ENCODE results near the gene LRP5.

GRCh38 chr11:68481579-68482240 is 169.3 kb downstream of the LRP5 start:
- no peak for TF ChIP-seq EP300 (IDR thresholded peaks at IDR 0.05)
- no peak for TF ChIP-seq CTCF (IDR thresholded peaks at IDR 0.05)

All from ovary (tissue), 3 donors.